Measurements from ENCODE around the gene SEMA5A.
A peak's percentile ranks its signal among the peaks of the same experiment; 100 is the strongest.

SEMA5A gene

GRCh38 chr5:9347541-9348295 lies 198.2 kb downstream of the SEMA5A start:
- Histone ChIP-seq H3K27ac (ENCODE audit: low read depth, low read length) (no peak overlapping the region), H2BK120ac (ENCODE audit: low read depth, low read length) (no peak overlapping the region), H3K79me2 (ENCODE audit: control insufficient read depth, insufficient read depth, low read length) (no peaks in the 10 kb centered on the region), H3K9ac (ENCODE audit: low read length) (no peak overlapping the region), H2BK5ac (ENCODE audit: low read length) (no peak overlapping the region), H4K8ac (ENCODE audit: low read depth, low read length) (no peak overlapping the region), H2BK15ac (replicated peaks; ENCODE audit: low read depth) (no peak overlapping the region), H3K23ac (ENCODE audit: low read length) (no peak overlapping the region), H3K4me3 (ENCODE audit: low read length) (no peak overlapping the region), H3K36me3 (ENCODE audit: control insufficient read depth, insufficient read depth, low read length) (no peaks in the 10 kb centered on the region), H4K5ac (ENCODE audit: low read length) (no peak overlapping the region), H2AK5ac (ENCODE audit: low read length) (no peak overlapping the region), H3K18ac (ENCODE audit: low read length) (no peak overlapping the region), H3K4me1 (ENCODE audit: control insufficient read depth, low read depth, low read length) (no peaks in the 10 kb centered on the region), H3K79me1 (ENCODE audit: low read length) (no peaks in the 10 kb centered on the region), H3K27me3 (ENCODE audit: insufficient read depth, low read length, poor library complexity) (no peaks in the 10 kb centered on the region), H3K4me2 (ENCODE audit: low read length) (no peak overlapping the region), H3K4ac (ENCODE audit: low read depth, low read length) (no peak overlapping the region), H3K56ac (ENCODE audit: low read length) (no peak overlapping the region)
- DNase-seq, result no peak
- whole genome bisulfite sequencing (ENCODE audit: extremely low coverage, insufficient coverage, low lambda C conversion rate), result no CpG with 5 or more reads among the region's 7 CpGs

GRCh38 chr5:9347032-9347431 lies 198.8 kb downstream of the SEMA5A start:
- H3K9ac ChIP-seq (ENCODE audit: low read length), result no peak overlapping the region
- H3K27ac ChIP-seq (ENCODE audit: low read depth, low read length), result no peak overlapping the region
- no peak overlapping the region for H2BK120ac ChIP-seq (ENCODE audit: low read depth, low read length)
- no peaks in the 10 kb centered on the region for H3K36me3 ChIP-seq (ENCODE audit: control insufficient read depth, insufficient read depth, low read length)
- no peak overlapping the region for H2BK15ac ChIP-seq (replicated peaks; ENCODE audit: low read depth)
- no peak overlapping the region for H3K4ac ChIP-seq (ENCODE audit: low read depth, low read length)
- DNase-seq, result no peak
- no peak overlapping the region for H3K18ac ChIP-seq (ENCODE audit: low read length)
- no peak overlapping the region for H2BK5ac ChIP-seq (ENCODE audit: low read length)
- H3K79me1 ChIP-seq (ENCODE audit: low read length), result no peaks in the 10 kb centered on the region
- H3K4me3 ChIP-seq (ENCODE audit: low read length), result no peak overlapping the region
- no peaks in the 10 kb centered on the region for H3K4me1 ChIP-seq (ENCODE audit: control insufficient read depth, low read depth, low read length)
- no peak overlapping the region for H4K5ac ChIP-seq (ENCODE audit: low read length)
- H3K23ac ChIP-seq (ENCODE audit: low read length), result no peak overlapping the region
- no peak overlapping the region for H3K56ac ChIP-seq (ENCODE audit: low read length)
- H3K4me2 ChIP-seq (ENCODE audit: low read length), result no peak overlapping the region
- H4K8ac ChIP-seq (ENCODE audit: low read depth, low read length), result no peak overlapping the region
- H3K79me2 ChIP-seq (ENCODE audit: control insufficient read depth, insufficient read depth, low read length), result no peaks in the 10 kb centered on the region
- H2AK5ac ChIP-seq (ENCODE audit: low read length), result no peak overlapping the region
- no peaks in the 10 kb centered on the region for H3K27me3 ChIP-seq (ENCODE audit: insufficient read depth, low read length, poor library complexity)
- 100% methylated on average over 2 of the region's 3 CpGs for WGBS (ENCODE audit: extremely low coverage, insufficient coverage, low lambda C conversion rate)

- WGBS (ENCODE audit: extremely low coverage, insufficient coverage, low lambda C conversion rate), result no CpG with 5 or more reads among the region's 1 CpG
- Histone ChIP-seq H3K4me3 (ENCODE audit: low read length) (no peak overlapping the region), H2BK15ac (replicated peaks; ENCODE audit: low read depth) (no peak overlapping the region), H3K4ac (ENCODE audit: low read depth, low read length) (no peak overlapping the region), H3K4me1 (ENCODE audit: control insufficient read depth, low read depth, low read length) (no peaks in the 10 kb centered on the region), H2BK5ac (ENCODE audit: low read length) (no peak overlapping the region), H3K56ac (ENCODE audit: low read length) (no peak overlapping the region), H3K4me2 (ENCODE audit: low read length) (no peak overlapping the region), H4K5ac (ENCODE audit: low read length) (no peak overlapping the region), H3K79me1 (ENCODE audit: low read length) (no peaks in the 10 kb centered on the region), H3K79me2 (ENCODE audit: control insufficient read depth, insufficient read depth, low read length) (no peaks in the 10 kb centered on the region), H4K8ac (ENCODE audit: low read depth, low read length) (no peak overlapping the region), H3K27ac (ENCODE audit: low read depth, low read length) (no peak overlapping the region), H3K18ac (ENCODE audit: low read length) (no peak overlapping the region), H2AK5ac (ENCODE audit: low read length) (no peak overlapping the region), H2BK120ac (ENCODE audit: low read depth, low read length) (no peak overlapping the region), H3K36me3 (ENCODE audit: control insufficient read depth, insufficient read depth, low read length) (no peaks in the 10 kb centered on the region), H3K27me3 (ENCODE audit: insufficient read depth, low read length, poor library complexity) (no peaks in the 10 kb centered on the region), H3K23ac (ENCODE audit: low read length) (no peak overlapping the region), H3K9ac (ENCODE audit: low read length) (no peak overlapping the region)
- no peak for DNase-seq
Measured at GRCh38 chr5:9344751-9345240, 201.1 kb downstream of the SEMA5A start.

GRCh38 chr5:9343146-9343850 lies 202.6 kb downstream of the SEMA5A start:
- Histone ChIP-seq H3K4ac (ENCODE audit: low read depth, low read length) (no peak overlapping the region), H3K18ac (ENCODE audit: low read length) (no peak overlapping the region), H2AK5ac (ENCODE audit: low read length) (no peak overlapping the region), H3K4me1 (ENCODE audit: control insufficient read depth, low read depth, low read length) (no peaks in the 10 kb centered on the region), H3K23ac (ENCODE audit: low read length) (no peak overlapping the region), H3K79me1 (ENCODE audit: low read length) (no peaks in the 10 kb centered on the region), H2BK5ac (ENCODE audit: low read length) (no peak overlapping the region), H3K27me3 (ENCODE audit: insufficient read depth, low read length, poor library complexity) (no peaks in the 10 kb centered on the region), H3K36me3 (ENCODE audit: control insufficient read depth, insufficient read depth, low read length) (no peaks in the 10 kb centered on the region), H2BK15ac (replicated peaks; ENCODE audit: low read depth) (no peak overlapping the region), H3K9ac (ENCODE audit: low read length) (no peak overlapping the region), H4K5ac (ENCODE audit: low read length) (no peak overlapping the region), H3K4me2 (ENCODE audit: low read length) (no peak overlapping the region), H3K4me3 (ENCODE audit: low read length) (no peak overlapping the region), H3K79me2 (ENCODE audit: control insufficient read depth, insufficient read depth, low read length) (no peaks in the 10 kb centered on the region), H2BK120ac (ENCODE audit: low read depth, low read length) (no peak overlapping the region), H4K8ac (ENCODE audit: low read depth, low read length) (no peak overlapping the region), H3K56ac (ENCODE audit: low read length) (no peak overlapping the region), H3K27ac (ENCODE audit: low read depth, low read length) (no peak overlapping the region)
- no CpG with 5 or more reads among the region's 3 CpGs for WGBS (ENCODE audit: extremely low coverage, insufficient coverage, low lambda C conversion rate)
- DNase-seq, result peak; percentile 41

DNA sequence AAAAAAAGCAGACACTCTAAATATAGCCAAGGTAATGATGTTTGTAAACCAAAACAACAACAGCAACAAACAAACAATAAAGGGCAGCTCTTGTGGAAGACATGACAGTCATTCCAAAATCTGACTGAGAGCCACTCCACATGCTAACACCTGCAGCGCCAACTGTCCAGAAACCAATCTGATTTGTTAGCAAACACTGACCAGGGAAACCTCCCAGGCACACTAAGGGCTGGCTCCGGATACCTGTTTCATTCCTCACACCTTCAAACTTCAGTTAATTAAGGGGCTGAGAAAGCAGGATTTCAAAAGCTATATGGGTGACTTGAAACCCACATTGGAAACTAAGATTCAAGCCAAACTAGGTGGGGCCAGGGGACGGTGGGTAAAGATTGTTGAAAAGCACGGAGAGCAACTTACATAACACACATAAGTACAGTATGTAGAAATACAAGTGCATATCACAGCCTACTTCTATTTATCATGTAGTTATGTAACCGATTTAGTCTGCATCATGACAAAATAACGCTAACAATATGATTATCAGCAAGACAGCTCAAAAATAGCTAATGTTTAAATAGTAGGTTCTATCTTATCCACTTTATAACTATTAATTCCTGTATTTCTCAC lies 203.6 kb downstream of the SEMA5A start:
- Histone ChIP-seq H2BK120ac (ENCODE audit: low read depth, low read length) (no peak overlapping the region), H3K56ac (ENCODE audit: low read length) (no peak overlapping the region), H3K4me2 (ENCODE audit: low read length) (no peak overlapping the region), H3K4ac (ENCODE audit: low read depth, low read length) (no peak overlapping the region), H4K8ac (ENCODE audit: low read depth, low read length) (no peak overlapping the region), H2AK5ac (ENCODE audit: low read length) (no peak overlapping the region), H3K18ac (ENCODE audit: low read length) (no peak overlapping the region), H3K23ac (ENCODE audit: low read length) (no peak overlapping the region), H3K79me2 (ENCODE audit: control insufficient read depth, insufficient read depth, low read length) (no peaks in the 10 kb centered on the region), H3K9ac (ENCODE audit: low read length) (no peak overlapping the region), H4K5ac (ENCODE audit: low read length) (no peak overlapping the region), H2BK5ac (ENCODE audit: low read length) (no peak overlapping the region), H2BK15ac (replicated peaks; ENCODE audit: low read depth) (no peak overlapping the region), H3K27me3 (ENCODE audit: insufficient read depth, low read length, poor library complexity) (no peaks in the 10 kb centered on the region), H3K79me1 (ENCODE audit: low read length) (no peaks in the 10 kb centered on the region), H3K4me1 (ENCODE audit: control insufficient read depth, low read depth, low read length) (no peaks in the 10 kb centered on the region), H3K36me3 (ENCODE audit: control insufficient read depth, insufficient read depth, low read length) (no peaks in the 10 kb centered on the region), H3K27ac (ENCODE audit: low read depth, low read length) (no peak overlapping the region), H3K4me3 (ENCODE audit: low read length) (no peak overlapping the region)
- DNase-seq, result no peak
- WGBS (ENCODE audit: extremely low coverage, insufficient coverage, low lambda C conversion rate), result no CpG with 5 or more reads among the region's 6 CpGs
